Body of pancreas (tissue), 4 donors: ENCODE results near the gene GALNT2.

Source experiments
- CTCF ChIP-seq, 7 experiments: fragments of 450-650 bp in 4 of 7; fragments of 200-600 bp in 3 of 7; sonication (generic) in 3 of 7; IDR thresholded peaks; one replicate each; pipeline ENCODE4 v1.5.1; 2016 to 2019; ENCODE audit warnings: antibody characterized with exemption in 7 of 7
- POLR2A ChIP-seq, 3 donors: fragments of 450-650 bp; IDR thresholded peaks; one replicate each; pipeline ENCODE4 v1.6.1; 2016; ENCODE audit warnings: antibody characterized with exemption in 3 of 3, mild to moderate bottlenecking in 2 of 3

- no peak for TF ChIP-seq CTCF (IDR thresholded peaks at IDR 0.05)
- TF ChIP-seq POLR2A (IDR thresholded peaks at IDR 0.05), result no peak
Observed at GRCh38 chr1:230201445-230201844, 134.4 kb downstream of the GALNT2 start.
